HepG2 (cell line): ENCODE results near the gene TEX19.

Source experiments
- CTCF ChIP-seq: sonication (generic); formaldehyde crosslinking; IDR thresholded peaks from 2 replicates; pipeline ENCODE4 v1.5.0; 2020; ENCODE audit warnings: mild to moderate bottlenecking, missing genetic modification reagents, moderate library complexity
- ELF1 ChIP-seq: sonication (generic); formaldehyde crosslinking; IDR thresholded peaks from 2 replicates; pipeline ENCODE4 v1.4.0; 2020; ENCODE audit warnings: missing genetic modification reagents
- ETV6 ChIP-seq: sonication (generic); formaldehyde crosslinking; conservative IDR thresholded peaks from 2 replicates; pipeline ENCODE4 v1.4.0; 2020; ENCODE audit warnings: missing genetic modification reagents
- KMT2B ChIP-seq: IDR thresholded peaks from 2 replicates; pipeline ENCODE4 v1.6.1; 2016; ENCODE audit warnings: missing genetic modification reagents, missing compliant biosample characterization
- SALL1 ChIP-seq: sonication (generic); formaldehyde crosslinking; IDR thresholded peaks from 2 replicates; pipeline ENCODE4 v1.8.0; 2022; ENCODE audit warnings: mild to moderate bottlenecking, missing genetic modification reagents
- ZEB1 ChIP-seq: IDR thresholded peaks from 2 replicates; pipeline ENCODE4 v1.6.1; 2012; ENCODE audit warnings: mild to moderate bottlenecking, low read depth, inconsistent platforms; ENCODE audit not compliant: insufficient replicate concordance
- ZNF776 ChIP-seq: sonication (generic); formaldehyde crosslinking; IDR thresholded peaks from 2 replicates; pipeline ENCODE4 v1.4.0; 2020; ENCODE audit warnings: mild to moderate bottlenecking, missing genetic modification reagents

- TF ChIP-seq ZNF776 (CRISPR knock-in tag) (no peak), ETV6 (CRISPR knock-in tag) (no peak), ELF1 (CRISPR knock-in tag) (no peak), SALL1 (CRISPR knock-in tag) (no peak), ZEB1 (no peak), CTCF (CRISPR knock-in tag) (no peak), KMT2B (CRISPR knock-in tag) (no peak)
Observed at GRCh38 chr17:82371333-82372248, 12.5 kb downstream of the TEX19 start, which contains the start of gene UTS2R.
